GM13976 (cell line): ENCODE data around the gene LCE1E.

Experiments used
- DNase-seq: peaks from one replicate; pipeline ENCODE4 v3.0.0; 2012; ENCODE audit warnings: low spot score
- CTCF ChIP-seq: IDR thresholded peaks from 2 replicates; pipeline ENCODE4 v1.5.1; 2012; ENCODE audit warnings: borderline replicate concordance, mild to moderate bottlenecking; ENCODE audit not compliant: insufficient read depth; ENCODE audit errors: extremely low read depth, missing control alignments, control extremely low read depth
- in situ Hi-C: fragments of 300-500 bp; cut with MboI; formaldehyde crosslinking; loops from one replicate; pipeline ENCODE4 v1.12.0; 2022; ENCODE audit warnings: low sequenced_read_pairs, mixed read lengths, inconsistent platforms; ENCODE audit not compliant: unreplicated experiment

The LCE1E gene

GRCh38 chr1:152786077-152786476 is at the start of gene LCE1E:
LCE1E (plus strand) TSS chr1:152786257; CDS start chr1:152787300, 1,043 bp downstream.
- no peak for TF ChIP-seq CTCF
- in situ Hi-C loops, result no loop called here
- DNase-seq, result no peak

GRCh38 chr1:152737997-152738396 is 48.1 kb upstream of the LCE1E start:
- DNase-seq, result no peak
- TF ChIP-seq CTCF, result no peak
- in situ Hi-C loops, result no loop called here

GRCh38 chr1:152739841-152740240 is 46.2 kb upstream of the LCE1E start:
- DNase-seq, result no peak
- TF ChIP-seq CTCF, result no peak
- in situ Hi-C loops, result no loop called here

GRCh38 chr1:152741656-152742055 is 44.4 kb upstream of the LCE1E start:
- in situ Hi-C loops, result no loop called here
- no peak for DNase-seq
- TF ChIP-seq CTCF, result no peak

GRCh38 chr1:152743371-152744145 is 42.5 kb upstream of the LCE1E start:
- in situ Hi-C loops, result no loop called here
- DNase-seq, result no peak
- no peak for TF ChIP-seq CTCF

GRCh38 chr1:152745289-152745704 is 40.8 kb upstream of the LCE1E start:
- DNase-seq, result no peak
- no peak for TF ChIP-seq CTCF
- in situ Hi-C loops, result no loop called here

GRCh38 chr1:152745765-152746444 is 40.2 kb upstream of the LCE1E start:
- in situ Hi-C loops, result no loop called here
- TF ChIP-seq CTCF, result no peak
- DNase-seq, result no peak
